WTC11 (cell line): ENCODE data around the gene POLD4.

Experiments used
- ESRRA ChIP-seq: sonication (generic); formaldehyde crosslinking; IDR thresholded peaks from 2 replicates; pipeline ENCODE4 v1.8.1; 2022; ENCODE audit warnings: mild to moderate bottlenecking, missing genetic modification reagents, borderline replicate concordance
- GRHL2 ChIP-seq: fragments of 250-450 bp; sonication (Bioruptor Pico); IDR thresholded peaks from 2 replicates; pipeline ENCODE4 v1.8.0; 2022; ENCODE audit warnings: mild to moderate bottlenecking, moderate library complexity; ENCODE audit not compliant: insufficient replicate concordance, severe bottlenecking
- NFYB ChIP-seq: sonication (generic); formaldehyde crosslinking; conservative IDR thresholded peaks from 2 replicates; pipeline ENCODE4 v1.8.0; 2022; ENCODE audit warnings: low read depth, missing genetic modification reagents
- TF ChIP-seq, protein P1 (sequence below): fragments of 200-600 bp; IDR thresholded peaks from 2 replicates; pipeline ENCODE4 v1.8.0; 2022; ENCODE audit warnings: antibody characterized with exemption
- TF ChIP-seq, protein P2 (sequence below): sonication (generic); formaldehyde crosslinking; IDR thresholded peaks from 2 replicates; pipeline ENCODE4 v1.8.0; 2023; ENCODE audit warnings: missing genetic modification reagents, mild to moderate bottlenecking, borderline replicate concordance

- TF ChIP-seq, protein P1, sequence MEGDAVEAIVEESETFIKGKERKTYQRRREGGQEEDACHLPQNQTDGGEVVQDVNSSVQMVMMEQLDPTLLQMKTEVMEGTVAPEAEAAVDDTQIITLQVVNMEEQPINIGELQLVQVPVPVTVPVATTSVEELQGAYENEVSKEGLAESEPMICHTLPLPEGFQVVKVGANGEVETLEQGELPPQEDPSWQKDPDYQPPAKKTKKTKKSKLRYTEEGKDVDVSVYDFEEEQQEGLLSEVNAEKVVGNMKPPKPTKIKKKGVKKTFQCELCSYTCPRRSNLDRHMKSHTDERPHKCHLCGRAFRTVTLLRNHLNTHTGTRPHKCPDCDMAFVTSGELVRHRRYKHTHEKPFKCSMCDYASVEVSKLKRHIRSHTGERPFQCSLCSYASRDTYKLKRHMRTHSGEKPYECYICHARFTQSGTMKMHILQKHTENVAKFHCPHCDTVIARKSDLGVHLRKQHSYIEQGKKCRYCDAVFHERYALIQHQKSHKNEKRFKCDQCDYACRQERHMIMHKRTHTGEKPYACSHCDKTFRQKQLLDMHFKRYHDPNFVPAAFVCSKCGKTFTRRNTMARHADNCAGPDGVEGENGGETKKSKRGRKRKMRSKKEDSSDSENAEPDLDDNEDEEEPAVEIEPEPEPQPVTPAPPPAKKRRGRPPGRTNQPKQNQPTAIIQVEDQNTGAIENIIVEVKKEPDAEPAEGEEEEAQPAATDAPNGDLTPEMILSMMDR, result no peak
- TF ChIP-seq GRHL2, result no peak
- TF ChIP-seq ESRRA (CRISPR knock-in tag), result no peak
- TF ChIP-seq NFYB (CRISPR knock-in tag), result no peak
- TF ChIP-seq, protein P2, sequence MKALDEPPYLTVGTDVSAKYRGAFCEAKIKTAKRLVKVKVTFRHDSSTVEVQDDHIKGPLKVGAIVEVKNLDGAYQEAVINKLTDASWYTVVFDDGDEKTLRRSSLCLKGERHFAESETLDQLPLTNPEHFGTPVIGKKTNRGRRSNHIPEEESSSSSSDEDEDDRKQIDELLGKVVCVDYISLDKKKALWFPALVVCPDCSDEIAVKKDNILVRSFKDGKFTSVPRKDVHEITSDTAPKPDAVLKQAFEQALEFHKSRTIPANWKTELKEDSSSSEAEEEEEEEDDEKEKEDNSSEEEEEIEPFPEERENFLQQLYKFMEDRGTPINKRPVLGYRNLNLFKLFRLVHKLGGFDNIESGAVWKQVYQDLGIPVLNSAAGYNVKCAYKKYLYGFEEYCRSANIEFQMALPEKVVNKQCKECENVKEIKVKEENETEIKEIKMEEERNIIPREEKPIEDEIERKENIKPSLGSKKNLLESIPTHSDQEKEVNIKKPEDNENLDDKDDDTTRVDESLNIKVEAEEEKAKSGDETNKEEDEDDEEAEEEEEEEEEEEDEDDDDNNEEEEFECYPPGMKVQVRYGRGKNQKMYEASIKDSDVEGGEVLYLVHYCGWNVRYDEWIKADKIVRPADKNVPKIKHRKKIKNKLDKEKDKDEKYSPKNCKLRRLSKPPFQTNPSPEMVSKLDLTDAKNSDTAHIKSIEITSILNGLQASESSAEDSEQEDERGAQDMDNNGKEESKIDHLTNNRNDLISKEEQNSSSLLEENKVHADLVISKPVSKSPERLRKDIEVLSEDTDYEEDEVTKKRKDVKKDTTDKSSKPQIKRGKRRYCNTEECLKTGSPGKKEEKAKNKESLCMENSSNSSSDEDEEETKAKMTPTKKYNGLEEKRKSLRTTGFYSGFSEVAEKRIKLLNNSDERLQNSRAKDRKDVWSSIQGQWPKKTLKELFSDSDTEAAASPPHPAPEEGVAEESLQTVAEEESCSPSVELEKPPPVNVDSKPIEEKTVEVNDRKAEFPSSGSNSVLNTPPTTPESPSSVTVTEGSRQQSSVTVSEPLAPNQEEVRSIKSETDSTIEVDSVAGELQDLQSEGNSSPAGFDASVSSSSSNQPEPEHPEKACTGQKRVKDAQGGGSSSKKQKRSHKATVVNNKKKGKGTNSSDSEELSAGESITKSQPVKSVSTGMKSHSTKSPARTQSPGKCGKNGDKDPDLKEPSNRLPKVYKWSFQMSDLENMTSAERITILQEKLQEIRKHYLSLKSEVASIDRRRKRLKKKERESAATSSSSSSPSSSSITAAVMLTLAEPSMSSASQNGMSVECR (CRISPR knock-in tag), result no peak
Measured at GRCh38 chr11:67311051-67311555, 42.2 kb downstream of the POLD4 start.
